Muscle layer of duodenum (tissue), 2 donors: Measurements from ENCODE around the gene BAIAP2.

Experiments
- H3K27ac ChIP-seq: one replicate; pipeline ENCODE4 v1.7.0; 2013; ENCODE audit warnings: mild to moderate bottlenecking, low read length
- H3K27me3 ChIP-seq: one replicate; pipeline ENCODE4 v1.7.0; 2013; ENCODE audit warnings: low read depth, mild to moderate bottlenecking, control low read depth, low read length
- H3K36me3 ChIP-seq, 2 donors: one replicate each; pipeline ENCODE4 v1.7.0; 2013; ENCODE audit warnings: low read length in 2 of 2, control low read depth in 1 of 2, mild to moderate bottlenecking in 1 of 2; ENCODE audit not compliant: insufficient read depth in 2 of 2, control insufficient read depth in 1 of 2
- H3K4me1 ChIP-seq, 2 donors: one replicate each; pipeline ENCODE4 v1.7.0; 2013; ENCODE audit warnings: low read length in 2 of 2, mild to moderate bottlenecking in 2 of 2, control low read depth in 1 of 2, moderate library complexity in 1 of 2; ENCODE audit not compliant: insufficient read depth in 2 of 2, control insufficient read depth in 1 of 2
- H3K4me3 ChIP-seq, 2 donors: one replicate each; pipeline ENCODE4 v1.7.0; 2013; ENCODE audit warnings: low read length in 2 of 2, low read depth in 1 of 2, mild to moderate bottlenecking in 1 of 2
- H3K9me3 ChIP-seq, 2 donors: one replicate each; pipeline ENCODE4 v1.7.0; 2013; ENCODE audit warnings: low read length in 2 of 2, control low read depth in 1 of 2, mild to moderate bottlenecking in 1 of 2; ENCODE audit not compliant: control insufficient read depth in 1 of 2
- donor health status: healthy.

The BAIAP2 gene

DNA sequence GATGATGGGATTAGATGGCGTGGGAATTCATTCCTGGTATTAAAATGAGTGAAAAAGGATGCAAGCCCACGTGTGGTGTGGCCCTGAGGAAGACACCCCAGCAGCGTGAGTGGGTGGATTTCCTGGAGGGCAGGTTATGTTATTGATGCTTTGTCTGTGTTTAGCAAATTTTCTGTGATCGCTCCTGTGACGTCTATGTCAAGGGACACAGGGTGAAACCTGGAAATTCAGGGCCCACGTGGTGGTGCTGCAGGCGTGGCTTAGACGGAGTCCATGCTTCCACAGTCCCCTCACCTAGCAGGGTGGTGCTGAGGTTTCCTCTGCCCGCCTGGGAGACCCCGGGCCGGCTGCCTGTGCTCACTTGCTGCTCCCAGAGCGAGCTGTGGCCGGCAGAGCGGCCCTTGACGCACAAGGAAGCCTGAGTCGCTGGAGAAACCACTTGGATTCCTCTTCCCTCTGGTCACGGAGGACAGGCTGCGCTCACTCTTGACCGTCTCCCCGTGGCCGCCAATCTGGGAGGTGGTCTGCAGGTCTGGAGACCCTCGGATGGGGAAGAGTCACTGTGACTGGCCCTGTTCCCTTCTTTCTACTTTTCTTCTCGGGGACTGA is 23.4 kb downstream of the BAIAP2 start:
- no peak overlapping the region for H3K27ac ChIP-seq
- no peaks in the 10 kb centered on the region for H3K27me3 ChIP-seq
- peaks cover 0 to 15% of the 10 kb centered on the region in 2 donors for H3K36me3 ChIP-seq
- no peaks in the 10 kb centered on the region for H3K9me3 ChIP-seq
- H3K4me3 ChIP-seq, result no peak overlapping the region
- H3K4me1 ChIP-seq, result peaks cover 3 to 19% of the 10 kb centered on the region in 2 donors

DNA sequence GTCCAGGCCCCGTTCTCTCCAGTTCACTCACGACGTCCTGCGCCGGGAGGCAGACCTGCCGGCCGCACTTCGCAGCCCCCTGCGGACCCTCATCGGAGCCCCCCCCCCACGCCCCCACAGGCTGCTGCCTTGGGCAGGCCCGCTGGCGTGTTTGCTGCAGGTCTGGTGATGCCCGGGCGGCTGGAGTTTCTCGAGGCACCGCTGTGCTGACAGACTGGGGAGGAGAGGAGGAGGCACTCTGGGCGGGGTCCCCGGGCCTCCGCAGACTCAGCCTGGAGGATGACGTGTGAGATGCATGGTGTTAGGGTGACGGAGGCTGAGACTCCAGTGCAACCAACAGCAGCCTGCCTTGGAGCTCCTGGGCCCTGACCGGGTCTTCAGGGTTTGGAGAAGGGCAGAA is 24.1 kb downstream of the BAIAP2 start:
- no peaks in the 10 kb centered on the region for H3K27me3 ChIP-seq
- no peaks in the 10 kb centered on the region for H3K9me3 ChIP-seq
- H3K27ac ChIP-seq, result no peak overlapping the region
- H3K36me3 ChIP-seq, result peaks cover 0 to 15% of the 10 kb centered on the region in 2 donors
- H3K4me3 ChIP-seq, result no peak overlapping the region
- H3K4me1 ChIP-seq, result peaks cover 3 to 17% of the 10 kb centered on the region in 2 donors

DNA sequence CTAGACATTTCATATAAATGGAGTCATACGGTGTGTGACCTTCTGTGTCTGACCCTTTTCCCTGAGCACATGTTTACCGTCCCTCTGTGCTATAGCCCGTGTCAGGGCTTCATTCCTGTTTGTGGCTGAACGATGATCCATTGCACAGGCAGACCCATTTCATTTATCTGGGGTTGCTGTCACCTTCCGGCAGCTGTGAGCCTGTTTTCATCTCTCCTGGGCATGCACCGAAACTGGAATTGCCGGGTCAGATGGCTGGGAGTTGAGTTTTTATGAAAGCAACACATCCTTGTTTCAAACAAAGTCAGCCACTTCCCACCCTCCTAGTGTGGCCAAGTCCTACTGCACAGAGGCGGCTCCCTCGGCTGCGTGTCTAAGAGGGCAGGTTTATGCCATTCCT is 25.5 kb downstream of the BAIAP2 start:
- H3K4me3 ChIP-seq, result no peak overlapping the region
- no peaks in the 10 kb centered on the region for H3K27me3 ChIP-seq
- peaks cover 3 to 26% of the 10 kb centered on the region in 2 donors for H3K4me1 ChIP-seq
- peaks cover 0 to 15% of the 10 kb centered on the region in 2 donors for H3K36me3 ChIP-seq
- H3K27ac ChIP-seq, result no peak overlapping the region
- no peaks in the 10 kb centered on the region for H3K9me3 ChIP-seq

DNA sequence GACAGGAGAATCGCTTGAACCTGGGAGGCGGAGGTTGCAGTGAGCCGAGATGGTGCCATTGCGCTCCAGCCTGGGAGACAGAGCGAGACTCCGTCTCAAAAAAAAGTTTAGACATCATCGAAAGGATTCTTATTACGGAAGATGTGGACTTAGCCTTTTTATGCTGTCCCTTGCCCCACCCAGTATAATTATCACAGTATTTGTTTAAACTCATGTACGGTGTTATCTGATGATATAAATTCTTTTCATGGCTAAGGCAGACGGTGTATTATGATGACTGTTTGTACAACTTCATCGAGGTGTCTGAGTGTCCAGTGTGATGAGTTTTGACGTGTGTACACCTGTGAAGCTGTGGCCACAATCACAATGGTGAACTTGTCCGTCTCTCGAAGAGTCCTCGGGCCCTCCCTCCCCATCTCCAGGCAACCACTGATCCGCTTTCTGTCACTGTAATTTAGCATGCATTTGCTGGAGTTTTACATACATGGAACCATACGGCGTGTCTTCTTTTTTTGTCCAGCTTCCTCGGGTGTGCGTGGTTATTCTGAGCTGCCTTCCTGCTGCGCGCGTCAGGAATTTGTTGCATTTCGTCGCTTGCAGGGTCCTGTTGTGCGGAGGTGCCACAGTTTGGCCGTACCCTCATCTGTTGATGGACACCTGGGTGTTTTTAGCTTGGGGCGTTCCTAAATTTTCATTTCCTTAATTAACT is 26.2 kb downstream of the BAIAP2 start:
- H3K4me1 ChIP-seq, result peaks cover 3 to 29% of the 10 kb centered on the region in 2 donors

DNA sequence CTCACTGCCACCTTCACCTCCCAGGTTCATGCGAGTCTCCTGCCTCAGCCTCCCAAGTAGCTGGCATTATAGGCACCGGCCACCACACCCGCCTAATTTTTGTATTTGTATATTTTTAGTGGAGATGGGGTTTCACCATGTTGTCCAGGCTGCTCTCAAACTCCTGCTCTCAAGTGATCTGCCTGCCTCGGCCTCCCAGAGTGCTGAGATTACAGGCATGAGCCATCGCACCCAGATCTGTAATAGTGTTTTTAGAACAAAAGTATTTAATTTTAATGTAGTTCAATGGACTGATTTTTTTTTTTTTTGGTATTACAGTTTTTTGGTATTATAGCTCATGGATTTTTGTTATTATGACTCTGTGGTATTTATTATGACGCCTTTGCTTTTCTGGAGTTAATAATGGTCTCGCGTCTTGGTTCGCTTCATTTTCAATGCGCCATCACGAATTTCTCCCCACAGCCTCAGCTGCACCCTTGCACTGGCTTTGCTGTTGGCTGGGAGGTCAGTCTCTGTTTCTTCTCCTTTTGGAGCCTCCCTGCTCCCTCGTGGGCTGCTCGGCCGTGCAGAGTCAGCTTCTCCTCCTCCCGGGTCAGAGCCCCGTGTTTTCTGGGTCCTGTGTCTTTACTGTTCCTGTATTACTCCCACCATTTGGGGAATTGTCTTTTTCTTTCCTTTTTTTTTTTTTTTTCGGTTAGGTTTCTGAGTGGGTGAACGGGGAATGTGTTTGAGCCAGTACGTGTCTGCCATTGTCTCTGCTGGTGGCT is 27.2 kb downstream of the BAIAP2 start:
- Histone ChIP-seq H3K27ac (no peak overlapping the region), H3K27me3 (no peaks in the 10 kb centered on the region), H3K36me3 (peaks cover 0 to 15% of the 10 kb centered on the region in 2 donors), H3K4me1 (peaks cover 3 to 22% of the 10 kb centered on the region in 2 donors), H3K9me3 (no peaks in the 10 kb centered on the region), H3K4me3 (no peak overlapping the region)

More for the DNA sequence above, 26.2 kb downstream of the BAIAP2 start:
- peaks cover 0 to 15% of the 10 kb centered on the region in 2 donors for H3K36me3 ChIP-seq
- no peaks in the 10 kb centered on the region for H3K27me3 ChIP-seq
- H3K27ac ChIP-seq, result no peak overlapping the region
- no peaks in the 10 kb centered on the region for H3K9me3 ChIP-seq
- H3K4me3 ChIP-seq, result no peak overlapping the region

DNA sequence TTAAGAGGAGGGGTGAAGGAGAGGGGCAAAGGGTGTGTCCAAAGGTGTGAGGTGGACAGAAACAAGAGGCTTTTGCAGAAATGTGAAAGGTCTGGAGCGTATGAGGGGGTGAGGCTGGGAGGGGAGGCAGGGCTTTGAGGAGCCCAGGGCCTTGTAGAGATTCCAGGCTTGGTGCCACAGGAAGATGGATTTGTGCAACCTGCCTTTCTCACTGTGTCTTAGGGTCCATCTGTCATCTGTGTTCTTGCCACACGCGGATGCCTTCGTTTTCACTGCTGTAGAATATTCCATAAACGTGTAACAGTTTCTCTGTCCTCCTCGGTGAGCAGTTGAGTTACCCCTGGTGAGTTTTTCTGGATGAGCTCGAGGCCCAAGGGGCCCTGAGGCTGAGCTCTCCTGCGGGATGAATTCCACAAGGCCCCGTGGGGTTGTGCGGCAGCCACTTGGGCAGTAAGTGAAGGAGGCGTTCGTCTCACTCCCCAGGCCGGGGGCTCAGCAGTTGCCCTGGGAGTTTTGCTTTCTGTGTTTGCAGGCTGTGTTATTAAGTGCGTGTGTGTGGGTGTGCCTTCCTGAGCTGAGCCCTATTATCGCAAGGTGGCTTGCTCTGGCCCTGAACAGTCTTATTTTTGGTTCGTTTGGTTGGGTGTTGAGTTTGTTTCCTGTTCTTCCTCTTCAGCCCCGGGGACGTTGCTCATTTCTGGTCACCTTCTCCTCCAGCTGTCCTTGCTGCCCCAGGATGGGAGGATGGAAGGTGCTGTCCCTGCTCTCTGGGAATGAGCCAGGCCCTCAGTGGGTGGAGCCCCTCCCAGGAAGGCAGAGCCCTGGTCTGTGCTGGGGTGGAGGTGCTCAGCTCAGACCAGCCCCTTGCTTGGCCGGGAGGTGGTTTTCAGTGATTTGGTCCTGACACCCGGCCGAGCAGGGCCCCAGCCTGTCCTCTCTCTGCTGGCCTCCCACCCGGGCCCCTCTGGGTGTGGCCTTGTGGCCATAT is 28.4 kb downstream of the BAIAP2 start:
- Histone ChIP-seq H3K9me3 (no peaks in the 10 kb centered on the region), H3K27ac (no peak overlapping the region), H3K4me1 (peaks cover 0 to 20% of the 10 kb centered on the region in 2 donors), H3K27me3 (no peaks in the 10 kb centered on the region), H3K4me3 (no peak overlapping the region), H3K36me3 (peaks cover 0 to 13% of the 10 kb centered on the region in 2 donors)

DNA sequence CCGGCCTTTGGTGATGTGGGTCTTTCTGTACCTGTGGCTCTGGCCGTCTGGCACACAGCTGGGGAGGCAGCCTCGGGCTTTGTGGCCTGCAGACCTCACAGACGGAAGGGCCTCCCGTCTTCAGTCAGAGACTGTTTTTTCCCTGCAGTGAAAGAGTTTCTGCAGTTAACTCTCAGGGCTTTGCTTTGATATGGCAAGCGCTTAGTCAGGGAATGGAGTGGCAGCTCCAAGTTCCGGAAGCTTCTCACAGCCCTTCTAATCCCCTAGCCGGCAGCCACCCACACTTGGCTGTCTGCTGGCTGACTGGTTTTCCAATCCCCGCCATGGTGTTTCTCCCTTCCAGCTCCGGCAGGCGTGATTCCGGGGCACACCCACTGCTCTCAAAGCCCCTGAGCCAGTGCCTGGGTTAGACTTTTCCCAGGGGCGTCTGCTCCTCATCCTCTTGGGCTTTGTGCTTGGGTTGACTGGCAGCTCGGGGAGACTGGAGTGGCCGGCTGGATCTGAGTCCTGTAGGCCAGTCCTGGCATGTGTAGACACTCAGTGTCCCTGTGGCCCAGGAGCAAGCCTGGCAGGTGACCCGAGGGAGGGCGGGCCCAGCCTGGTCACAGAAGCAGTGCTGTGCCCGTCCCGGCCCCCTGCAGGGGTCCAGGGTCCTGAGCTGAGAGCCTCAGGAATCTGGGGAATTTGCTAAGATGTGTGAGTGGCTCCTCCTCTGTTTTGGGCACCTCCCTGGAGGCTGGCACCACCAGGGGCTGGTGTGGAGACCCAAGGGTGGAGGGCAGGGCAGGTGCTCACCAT is 29.9 kb downstream of the BAIAP2 start:
- H3K9me3 ChIP-seq, result no peaks in the 10 kb centered on the region
- H3K27ac ChIP-seq, result no peak overlapping the region
- H3K27me3 ChIP-seq, result no peaks in the 10 kb centered on the region
- peaks cover 0 to 5% of the 10 kb centered on the region in 2 donors for H3K36me3 ChIP-seq
- H3K4me1 ChIP-seq, result peaks cover 0 to 20% of the 10 kb centered on the region in 2 donors
- no peak overlapping the region for H3K4me3 ChIP-seq

DNA sequence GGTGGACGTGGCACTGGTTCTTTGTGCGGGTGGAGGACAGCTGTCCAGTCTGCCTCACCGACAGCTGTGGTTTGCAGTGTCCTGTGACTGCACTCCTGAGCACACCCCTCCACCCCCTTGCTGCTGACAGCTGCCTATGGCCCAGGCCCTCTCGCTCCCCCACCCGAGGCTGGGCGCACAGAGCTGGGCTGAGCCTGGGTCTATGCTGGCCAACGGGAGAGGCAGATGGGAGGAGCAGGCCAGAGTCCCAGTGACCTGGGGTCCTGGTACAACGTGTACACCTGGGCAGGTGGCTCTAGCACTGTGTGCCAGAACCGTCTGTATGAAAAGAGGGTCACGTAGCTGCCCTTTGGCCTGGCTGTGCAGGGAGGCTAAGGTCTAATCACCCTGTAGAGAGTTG is 30.5 kb downstream of the BAIAP2 start:
- H3K27me3 ChIP-seq, result no peaks in the 10 kb centered on the region
- H3K27ac ChIP-seq, result no peak overlapping the region
- no peaks in the 10 kb centered on the region for H3K9me3 ChIP-seq
- peaks cover 0 to 5% of the 10 kb centered on the region in 2 donors for H3K36me3 ChIP-seq
- no peak overlapping the region for H3K4me3 ChIP-seq
- H3K4me1 ChIP-seq, result peaks cover 0 to 20% of the 10 kb centered on the region in 2 donors

DNA sequence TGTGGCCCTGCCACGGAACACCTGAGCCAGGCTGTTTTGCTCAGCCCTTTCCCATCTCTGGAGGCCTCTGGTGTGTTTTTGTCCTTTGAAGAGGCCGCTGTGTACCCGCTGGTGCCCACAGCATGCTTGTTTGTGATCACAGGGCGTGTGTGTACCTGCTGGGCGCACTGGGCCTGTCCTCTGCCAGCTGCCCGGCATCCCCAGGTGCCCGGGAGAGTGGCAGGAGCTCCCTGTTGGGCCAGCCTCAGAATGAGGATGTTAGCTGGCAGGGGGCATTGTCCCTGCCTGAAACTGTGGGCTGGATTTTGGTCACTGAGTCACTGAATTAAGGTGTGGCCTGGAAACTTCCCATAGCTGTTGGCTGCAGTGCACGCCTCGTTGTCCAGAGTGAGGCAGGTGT is 31.1 kb downstream of the BAIAP2 start:
- Histone ChIP-seq H3K4me3 (no peak overlapping the region), H3K27ac (no peak overlapping the region), H3K9me3 (no peaks in the 10 kb centered on the region), H3K36me3 (peaks cover 0 to 4% of the 10 kb centered on the region in 2 donors), H3K27me3 (no peaks in the 10 kb centered on the region), H3K4me1 (peaks cover 0 to 20% of the 10 kb centered on the region in 2 donors)

DNA sequence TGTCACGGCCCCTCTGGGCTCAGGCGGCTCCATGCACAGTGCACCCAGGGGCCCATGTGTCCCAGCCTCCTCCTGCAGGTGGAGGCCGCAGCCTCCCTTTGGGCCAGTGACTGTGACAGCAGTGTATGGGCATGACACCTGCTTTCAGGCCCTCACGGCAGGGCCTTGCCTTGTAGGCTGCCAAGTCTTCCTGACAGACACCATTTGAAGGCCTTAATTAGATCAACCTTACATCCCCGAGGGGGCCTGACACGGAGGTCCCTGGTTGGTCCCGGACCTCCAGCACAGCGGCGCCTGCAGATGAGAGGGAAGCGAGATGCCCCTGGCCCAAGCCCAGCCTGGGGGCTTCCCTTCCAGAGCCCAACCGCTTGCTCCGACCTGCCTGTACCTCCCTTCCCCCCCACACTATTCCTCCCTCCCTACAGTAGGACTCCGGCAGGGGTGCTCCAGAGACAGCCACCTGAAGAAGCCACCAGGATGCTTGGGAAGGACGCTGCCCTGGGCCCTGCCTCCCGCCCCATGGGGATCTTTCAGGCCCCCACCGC is 31.9 kb downstream of the BAIAP2 start:
- Histone ChIP-seq H3K27me3 (no peaks in the 10 kb centered on the region), H3K36me3 (peaks cover 0 to 6% of the 10 kb centered on the region in 2 donors), H3K4me1 (peaks cover 0 to 20% of the 10 kb centered on the region in 2 donors), H3K27ac (no peak overlapping the region), H3K9me3 (no peaks in the 10 kb centered on the region), H3K4me3 (no peak overlapping the region)
